ENCODE measurements around the gene ZNF385C. TPM values are rescaled to one million over a fixed set of nuclear protein-coding genes. Genes with fewer than 3 reads are reported as not detected.

The ZNF385C gene
- total RNA-seq, 1 donor from 2014 or later, result 2.9 TPM

DNA sequence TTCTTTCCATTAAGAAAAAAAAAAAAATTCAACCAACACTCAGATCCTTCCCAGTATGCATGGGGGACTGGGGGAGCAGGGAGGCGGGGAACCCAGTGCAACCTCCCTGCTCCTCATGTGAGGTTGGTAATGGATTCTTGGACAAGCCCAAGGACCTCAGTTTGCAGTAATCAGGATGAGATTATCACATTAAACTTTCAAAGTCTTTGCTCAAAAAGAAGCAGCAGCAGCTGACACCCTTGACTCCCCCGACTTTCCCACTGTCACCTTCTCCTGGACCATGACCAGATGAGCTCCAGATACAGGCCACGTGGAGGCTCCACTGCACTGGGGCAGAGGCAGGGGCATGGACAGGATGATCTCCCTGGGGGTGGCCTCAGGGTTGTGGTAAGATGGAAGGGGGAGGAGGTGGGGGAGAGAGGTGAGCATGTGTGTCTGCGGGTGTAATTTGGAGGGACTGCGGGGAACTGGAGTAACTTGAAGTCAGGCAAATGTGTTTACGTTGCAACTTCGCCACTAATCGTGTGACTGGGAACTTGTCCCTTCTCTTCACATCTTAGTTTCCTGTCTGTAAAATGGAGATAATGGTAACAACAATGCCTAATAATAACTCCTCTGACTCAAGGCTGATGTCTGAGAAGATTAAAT, 19.8 kb downstream of the ZNF385C start:
- H3K9me3 Mint-ChIP-seq, result no peaks in the 10 kb centered on the region
- no peak overlapping the region for H3K4me3 Mint-ChIP-seq
- H3K36me3 Mint-ChIP-seq, result no peaks in the 10 kb centered on the region
- no peak overlapping the region for H3K27ac Mint-ChIP-seq
- peaks cover 23% of the 10 kb centered on the region for H3K27me3 Mint-ChIP-seq (ENCODE audit: low read depth)
- H3K4me1 Mint-ChIP-seq, result no peaks in the 10 kb centered on the region
- DNase-seq (ENCODE audit: low spot score in 2 of 2, unreplicated experiment in 2 of 2), result no peak
- TF ChIP-seq, protein P1, sequence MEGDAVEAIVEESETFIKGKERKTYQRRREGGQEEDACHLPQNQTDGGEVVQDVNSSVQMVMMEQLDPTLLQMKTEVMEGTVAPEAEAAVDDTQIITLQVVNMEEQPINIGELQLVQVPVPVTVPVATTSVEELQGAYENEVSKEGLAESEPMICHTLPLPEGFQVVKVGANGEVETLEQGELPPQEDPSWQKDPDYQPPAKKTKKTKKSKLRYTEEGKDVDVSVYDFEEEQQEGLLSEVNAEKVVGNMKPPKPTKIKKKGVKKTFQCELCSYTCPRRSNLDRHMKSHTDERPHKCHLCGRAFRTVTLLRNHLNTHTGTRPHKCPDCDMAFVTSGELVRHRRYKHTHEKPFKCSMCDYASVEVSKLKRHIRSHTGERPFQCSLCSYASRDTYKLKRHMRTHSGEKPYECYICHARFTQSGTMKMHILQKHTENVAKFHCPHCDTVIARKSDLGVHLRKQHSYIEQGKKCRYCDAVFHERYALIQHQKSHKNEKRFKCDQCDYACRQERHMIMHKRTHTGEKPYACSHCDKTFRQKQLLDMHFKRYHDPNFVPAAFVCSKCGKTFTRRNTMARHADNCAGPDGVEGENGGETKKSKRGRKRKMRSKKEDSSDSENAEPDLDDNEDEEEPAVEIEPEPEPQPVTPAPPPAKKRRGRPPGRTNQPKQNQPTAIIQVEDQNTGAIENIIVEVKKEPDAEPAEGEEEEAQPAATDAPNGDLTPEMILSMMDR (IDR thresholded peaks at IDR 0.05; ENCODE audit: unreplicated experiment), result no peak

DNA sequence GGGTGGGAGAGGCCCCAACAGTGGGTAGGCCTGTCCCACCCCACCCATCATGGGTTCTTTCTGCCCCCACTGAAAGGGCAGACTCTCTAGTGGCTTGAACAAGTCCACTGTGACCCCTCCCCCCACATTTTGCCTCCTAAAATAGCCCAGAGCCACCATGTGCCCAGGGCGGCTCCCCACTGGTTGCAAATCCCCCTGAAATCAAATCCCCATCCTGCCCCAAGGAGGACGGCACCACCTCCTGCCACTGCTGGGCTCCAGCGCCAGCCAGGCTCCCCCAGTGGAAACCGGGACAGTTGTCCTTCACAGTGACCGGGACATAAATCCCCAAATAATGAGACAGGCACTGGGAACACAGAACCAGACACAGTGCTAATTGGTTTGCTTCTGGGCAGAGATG, 20.5 kb downstream of the ZNF385C start:
- Mint-ChIP-seq H3K4me1 (no peaks in the 10 kb centered on the region), H3K36me3 (no peaks in the 10 kb centered on the region), H3K27me3 (ENCODE audit: low read depth) (peaks cover 31% of the 10 kb centered on the region), H3K4me3 (no peak overlapping the region), H3K9me3 (no peaks in the 10 kb centered on the region), H3K27ac (no peak overlapping the region)
- TF ChIP-seq, protein P1 (IDR thresholded peaks at IDR 0.05; ENCODE audit: unreplicated experiment), result no peak
- DNase-seq (ENCODE audit: low spot score in 2 of 2, unreplicated experiment in 2 of 2), result no peak

GRCh38 chr17:42076797-42077559, 21.3 kb downstream of the ZNF385C start:
- H3K9me3 Mint-ChIP-seq, result no peaks in the 10 kb centered on the region
- no peak overlapping the region for H3K4me3 Mint-ChIP-seq
- DNase-seq (ENCODE audit: low spot score in 2 of 2, unreplicated experiment in 2 of 2), result no peak
- H3K36me3 Mint-ChIP-seq, result no peaks in the 10 kb centered on the region
- H3K27me3 Mint-ChIP-seq (ENCODE audit: low read depth), result peaks cover 35% of the 10 kb centered on the region
- no peaks in the 10 kb centered on the region for H3K4me1 Mint-ChIP-seq
- TF ChIP-seq, protein P1 (IDR thresholded peaks at IDR 0.05; ENCODE audit: unreplicated experiment), result no peak
- no peak overlapping the region for H3K27ac Mint-ChIP-seq

- no peak overlapping the region for H3K27ac Mint-ChIP-seq
- TF ChIP-seq, protein P1 (IDR thresholded peaks at IDR 0.05; ENCODE audit: unreplicated experiment), result no peak
- H3K27me3 Mint-ChIP-seq (ENCODE audit: low read depth), result peaks cover 47% of the 10 kb centered on the region
- no peaks in the 10 kb centered on the region for H3K36me3 Mint-ChIP-seq
- no peak for DNase-seq (ENCODE audit: low spot score in 2 of 2, unreplicated experiment in 2 of 2)
- H3K4me3 Mint-ChIP-seq, result no peak overlapping the region
- H3K4me1 Mint-ChIP-seq, result no peaks in the 10 kb centered on the region
- H3K9me3 Mint-ChIP-seq, result no peaks in the 10 kb centered on the region
Observed at GRCh38 chr17:42075789-42076188, 22.5 kb downstream of the ZNF385C start.

DNA sequence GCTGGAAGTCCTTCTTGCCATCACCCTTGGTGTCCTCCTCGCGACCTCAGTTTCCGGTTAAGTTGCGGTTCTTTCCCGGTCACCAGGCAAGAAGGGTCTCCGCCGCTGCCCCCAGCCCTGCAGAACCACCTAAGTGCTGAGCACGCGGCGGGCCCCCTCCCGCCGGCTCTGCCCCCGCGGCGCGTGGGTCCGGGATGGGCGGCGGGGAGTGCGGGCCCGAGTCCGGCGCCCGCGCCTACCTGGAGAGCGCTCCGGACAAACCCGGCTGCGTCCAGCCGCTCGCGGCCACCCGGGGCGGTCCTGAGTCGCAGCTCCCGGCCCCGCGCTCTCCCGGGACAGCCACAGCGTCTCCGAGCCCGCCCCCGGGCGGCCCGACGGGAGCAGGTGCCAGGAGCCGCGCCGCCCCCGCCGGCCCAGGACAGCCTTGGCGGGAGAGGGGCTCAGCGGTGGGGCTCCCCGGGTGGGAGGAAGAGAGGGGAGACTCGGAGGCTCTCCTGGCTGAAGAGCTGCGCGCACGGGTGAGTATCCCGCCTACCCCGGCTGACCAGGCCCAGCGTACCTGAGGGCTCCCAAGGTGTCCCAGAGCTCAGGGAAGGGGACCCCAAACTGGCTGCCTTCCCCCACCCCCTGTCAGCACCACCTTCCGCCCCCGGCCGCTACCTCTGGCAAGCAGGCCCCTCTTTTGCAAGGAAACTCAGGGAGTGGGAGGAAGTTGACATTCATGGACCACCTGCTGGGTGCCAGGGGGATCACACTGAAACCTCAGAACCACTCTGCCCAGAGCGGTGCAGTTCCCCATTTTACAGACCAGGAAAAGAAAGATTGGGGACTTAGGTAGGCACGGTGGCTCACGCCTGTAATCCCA, 25.7 kb downstream of the ZNF385C start:
- peaks cover 45% of the 10 kb centered on the region for H3K27me3 Mint-ChIP-seq (ENCODE audit: low read depth)
- H3K27ac Mint-ChIP-seq, result no peak overlapping the region
- DNase-seq (ENCODE audit: low spot score in 2 of 2, unreplicated experiment in 2 of 2), result peak in 1 of 2 experiments; percentile 48
- TF ChIP-seq, protein P1 (IDR thresholded peaks at IDR 0.05; ENCODE audit: unreplicated experiment), result peak; percentile 28
- no peaks in the 10 kb centered on the region for H3K9me3 Mint-ChIP-seq
- H3K36me3 Mint-ChIP-seq, result no peaks in the 10 kb centered on the region
- peak overlapping the region; percentile 44 for H3K4me3 Mint-ChIP-seq
- H3K4me1 Mint-ChIP-seq, result peaks cover 5% of the 10 kb centered on the region
